H1 (cell line): ENCODE measurements around the gene MAD2L2. TPM values are rescaled to one million over a fixed set of nuclear protein-coding genes. Genes with fewer than 3 reads are reported as not detected.

Experiments used
- CTCF ChIA-PET: fragments of 300-600 bp; sonication (Branson Sonifier 250); formaldehyde crosslinking; loops from one replicate; lab custom pipeline; 2021; ENCODE audit not compliant: partially characterized antibody; lab: Charles Lee
- POLR2A ChIA-PET: fragments of 300-600 bp; sonication (Branson Sonifier 250); formaldehyde crosslinking; loops from one replicate; lab custom pipeline; 2021; ENCODE audit warnings: inconsistent platforms; ENCODE audit not compliant: partially characterized antibody; lab: Charles Lee
- DNase-seq, 2 experiments: peaks; one replicate each; pipeline versions ENCODE4 v3.0.0 to v3.0.0-alpha.2; 2010 to 2022; ENCODE audit warnings: low spot score in 2 of 2, low read depth in 1 of 2, mixed read lengths in 1 of 2
- FAIRE-seq: peaks from 2 replicates; lab custom pipeline; 2011; peaks lifted over from hg19 to GRCh38; lab: Jason Lieb, UNC
- H2AFZ ChIP-seq: 2 replicates; pipeline ENCODE4 v1.8.1; 2012; ENCODE audit warnings: low read length, inconsistent platforms
- H2AK5ac ChIP-seq: 2 replicates; pipeline ENCODE4 v1.6.1; 2013; ENCODE audit warnings: low read depth, low read length
- H2BK120ac ChIP-seq: replicated peaks from 2 replicates; pipeline ENCODE3; 2013; ENCODE audit warnings: low read depth, low read length, inconsistent platforms
- H2BK12ac ChIP-seq: 2 replicates; pipeline ENCODE4 v1.6.1; 2013; ENCODE audit warnings: low read depth, low read length
- H2BK15ac ChIP-seq: 2 replicates; pipeline ENCODE4 v1.6.1; 2013; ENCODE audit warnings: low read length
- H2BK20ac ChIP-seq: 2 replicates; pipeline ENCODE4 v1.6.1; 2013; ENCODE audit warnings: low read length
- H2BK5ac ChIP-seq: 2 replicates; pipeline ENCODE4 v1.6.1; 2013; ENCODE audit warnings: low read depth, low read length
- H3K14ac ChIP-seq: 2 replicates; pipeline ENCODE4 v1.6.1; 2013; ENCODE audit warnings: inconsistent platforms; ENCODE audit not compliant: insufficient read length
- H3K18ac ChIP-seq: 2 replicates; pipeline ENCODE4 v1.6.1; 2013; ENCODE audit warnings: low read length; ENCODE audit errors: extremely low read depth
- H3K23ac ChIP-seq: 2 replicates; pipeline ENCODE4 v1.6.1; 2013; ENCODE audit warnings: inconsistent platforms; ENCODE audit not compliant: insufficient read length
- H3K23me2 ChIP-seq: 2 replicates; pipeline ENCODE4 v1.6.1; 2013; ENCODE audit warnings: low read depth, low read length
- H3K27ac ChIP-seq: 2 replicates; pipeline ENCODE4 v1.6.1; 2011; ENCODE audit warnings: low read depth, low read length, inconsistent platforms
- H3K27me3 ChIP-seq, 4 experiments: replicated peaks in 1 of 4; 1 replicate in 1 of 4; 2 replicates in 3 of 4; pipeline versions ENCODE4 v1.6.1 to v1.8.1; 2011 to 2013; ENCODE audit warnings: low read length in 3 of 4, mild to moderate bottlenecking in 3 of 4, inconsistent platforms in 2 of 4, mixed read lengths in 2 of 4, moderate library complexity in 1 of 4; ENCODE audit not compliant: control insufficient read depth in 3 of 4, insufficient read depth in 3 of 4; ENCODE audit errors: extremely low read depth in 1 of 4
- H3K36me3 ChIP-seq, 4 experiments: 2 replicates each; pipeline versions ENCODE4 v1.6.1 to v1.8.1; 2011 to 2013; ENCODE audit warnings: mild to moderate bottlenecking in 4 of 4, low read length in 3 of 4, moderate library complexity in 2 of 4, control low read depth in 1 of 4, inconsistent platforms in 1 of 4; ENCODE audit not compliant: insufficient read depth in 4 of 4, control insufficient read depth in 2 of 4
- H3K4ac ChIP-seq: replicated peaks from 2 replicates; pipeline ENCODE3; 2013; ENCODE audit warnings: low read length, low read depth, mixed read lengths, inconsistent platforms; ENCODE audit not compliant: insufficient read length
- H3K4me1 ChIP-seq, 4 experiments: replicated peaks in 1 of 4; 1 replicate in 1 of 4; 2 replicates in 3 of 4; pipeline versions ENCODE4 v1.6.1 to v1.8.1; 2011 to 2013; ENCODE audit warnings: low read length in 3 of 4, inconsistent platforms in 2 of 4, mixed read lengths in 1 of 4; ENCODE audit not compliant: insufficient read depth in 4 of 4, control insufficient read depth in 3 of 4
- H3K4me2 ChIP-seq, 2 experiments: 2 replicates each; pipeline versions ENCODE4 v1.6.1 to v1.8.1; 2011 to 2013; ENCODE audit warnings: low read depth in 2 of 2, low read length in 2 of 2, control low read depth in 1 of 2, inconsistent platforms in 1 of 2, mild to moderate bottlenecking in 1 of 2; ENCODE audit not compliant: insufficient read depth in 1 of 2
- H3K4me3 ChIP-seq, 4 experiments: fragments of 200-600, 300-600 bp in 1 of 4; sonication (generic), shearing (Covaris generic), sonication (Bioruptor Twin) in 1 of 4; 2 replicates each; pipeline versions ENCODE4 v1.5.1 to v1.8.1; 2011 to 2016; ENCODE audit warnings: low read length in 4 of 4, low read depth in 3 of 4, control low read depth in 2 of 4, inconsistent platforms in 2 of 4, mild to moderate bottlenecking in 2 of 4, mixed read lengths in 1 of 4, moderate library complexity in 1 of 4; ENCODE audit not compliant: insufficient read depth in 2 of 4; ENCODE audit errors: extremely low read depth in 1 of 4
- H3K56ac ChIP-seq: replicated peaks from 2 replicates; pipeline ENCODE3; 2013; ENCODE audit warnings: low read depth, mild to moderate bottlenecking, mixed read lengths, low read length, inconsistent platforms; ENCODE audit not compliant: insufficient read length
- H3K79me1 ChIP-seq: 2 replicates; pipeline ENCODE4 v1.6.1; 2013; ENCODE audit warnings: low read depth, low read length, control low read depth
- H3K79me2 ChIP-seq, 2 experiments: 2 replicates each; pipeline versions ENCODE4 v1.6.1 to v1.8.1; 2012 to 2013; ENCODE audit warnings: low read length in 2 of 2, mild to moderate bottlenecking in 2 of 2, inconsistent platforms in 1 of 2; ENCODE audit not compliant: insufficient read depth in 2 of 2, control insufficient read depth in 1 of 2
- H3K9ac ChIP-seq, 4 experiments: replicated peaks in 1 of 4; 1 replicate in 1 of 4; 2 replicates in 3 of 4; pipeline versions ENCODE4 v1.6.1 to v1.8.1; 2011 to 2013; ENCODE audit warnings: low read depth in 3 of 4, low read length in 3 of 4, control low read depth in 2 of 4, mild to moderate bottlenecking in 2 of 4, moderate library complexity in 2 of 4, inconsistent platforms in 1 of 4; ENCODE audit errors: extremely low read depth in 1 of 4
- H3K9me3 ChIP-seq, 2 experiments: 2 replicates each; pipeline versions ENCODE4 v1.6.1 to v1.8.1; 2012 to 2013; ENCODE audit warnings: mild to moderate bottlenecking in 2 of 2, moderate library complexity in 2 of 2, control low read depth in 1 of 2, inconsistent platforms in 1 of 2, low read depth in 1 of 2, low read length in 1 of 2, mixed read lengths in 1 of 2; ENCODE audit not compliant: insufficient read depth in 2 of 2
- H4K20me1 ChIP-seq, 2 experiments: replicated peaks in 1 of 2; 2 replicates each; pipeline versions ENCODE3 to v1.8.1; 2011 to 2013; ENCODE audit warnings: inconsistent platforms in 2 of 2, low read length in 2 of 2, mild to moderate bottlenecking in 1 of 2; ENCODE audit not compliant: insufficient read depth in 2 of 2, control insufficient read depth in 1 of 2
- H4K5ac ChIP-seq: 2 replicates; pipeline ENCODE4 v1.6.1; 2013; ENCODE audit warnings: low read length, low read depth, mixed read lengths, inconsistent platforms; ENCODE audit not compliant: insufficient read length
- H4K8ac ChIP-seq: 2 replicates; pipeline ENCODE4 v1.8.0; 2013; ENCODE audit warnings: mild to moderate bottlenecking, moderate library complexity, low read length, inconsistent platforms; ENCODE audit not compliant: insufficient read depth; ENCODE audit errors: extremely low read depth
- H4K91ac ChIP-seq: replicated peaks from 2 replicates; pipeline ENCODE3; 2013; ENCODE audit warnings: low read length, mixed read lengths, inconsistent platforms; ENCODE audit not compliant: insufficient read length
- BACH1 ChIP-seq: IDR thresholded peaks from 2 replicates; pipeline ENCODE4 v1.6.1; 2012; ENCODE audit warnings: low read length, improper control_type of control experiment
- GABPA ChIP-seq: IDR thresholded peaks from 2 replicates; pipeline ENCODE4 v1.6.1; 2011; ENCODE audit warnings: mild to moderate bottlenecking, low read length, moderate library complexity, borderline replicate concordance; ENCODE audit not compliant: insufficient read depth
- HDAC2 ChIP-seq, 2 experiments: fragments of 300-600 bp in 1 of 2; sonication (generic) in 1 of 2; IDR thresholded peaks; 2 replicates each; pipeline ENCODE4 v1.6.1; 2011 to 2012; ENCODE audit warnings: low read depth in 2 of 2, low read length in 2 of 2, mild to moderate bottlenecking in 2 of 2, moderate library complexity in 2 of 2, borderline replicate concordance in 1 of 2, inconsistent platforms in 1 of 2
- KDM4A ChIP-seq: IDR thresholded peaks from one replicate; pipeline ENCODE4 v1.7.1; 2012; ENCODE audit warnings: low read depth, mild to moderate bottlenecking, moderate library complexity, low read length, inconsistent platforms; ENCODE audit not compliant: severe bottlenecking
- POLR2A ChIP-seq, 2 experiments: IDR thresholded peaks; 1 replicate in 1 of 2; 2 replicates in 1 of 2; pipeline ENCODE4 v1.6.1; 2011; ENCODE audit warnings: low read depth in 2 of 2, low read length in 2 of 2, mild to moderate bottlenecking in 2 of 2; ENCODE audit errors: control extremely low read depth in 1 of 2
- POLR2AphosphoS5 ChIP-seq: IDR thresholded peaks from 2 replicates; pipeline ENCODE4 v1.6.1; 2011; ENCODE audit warnings: low read depth, low read length
- RBBP5 ChIP-seq: IDR thresholded peaks from 2 replicates; pipeline ENCODE4 v1.7.1; 2012; ENCODE audit warnings: low read depth, mild to moderate bottlenecking, inconsistent platforms, low read length, moderate library complexity, borderline replicate concordance
- SAP30 ChIP-seq: fragments of 300-600 bp; sonication (generic); IDR thresholded peaks from 2 replicates; pipeline ENCODE4 v1.7.1; 2012; ENCODE audit warnings: low read length, moderate library complexity, mild to moderate bottlenecking, inconsistent platforms; ENCODE audit not compliant: insufficient read depth, insufficient replicate concordance
- SIRT6 ChIP-seq: IDR thresholded peaks from one replicate; pipeline ENCODE4 v1.7.1; 2012; ENCODE audit warnings: low read length, inconsistent platforms
- SUZ12 ChIP-seq: fragments of 200-600 bp; sonication (generic); IDR thresholded peaks from 2 replicates; pipeline ENCODE4 v1.6.1; 2012; ENCODE audit warnings: mild to moderate bottlenecking, inconsistent platforms, low read length, moderate library complexity, mixed read lengths
- TAF1 ChIP-seq: IDR thresholded peaks from 2 replicates; pipeline ENCODE4 v1.6.1; 2011; ENCODE audit warnings: mild to moderate bottlenecking, low read depth, low read length
- TCF12 ChIP-seq: IDR thresholded peaks from 2 replicates; pipeline ENCODE4 v1.6.1; 2011; ENCODE audit warnings: low read depth, mild to moderate bottlenecking, low read length
- WGBS, 2 experiments: shearing (Covaris generic) in 1 of 2; methylation state at CpG; one replicate each; pipeline versions ENCODE4 v1.1.6 to v1.1.7; 2013 to 2015; ENCODE audit warnings: low lambda C conversion rate in 2 of 2, mixed read lengths in 2 of 2, inconsistent platforms in 1 of 2, low coverage in 1 of 2, missing lambda C conversion rate in 1 of 2; ENCODE audit not compliant: insufficient replicate concordance in 2 of 2, insufficient coverage in 1 of 2, insufficient read length in 1 of 2; ENCODE audit errors: extremely low coverage in 1 of 2, missing lambda C conversion rate in 1 of 2; 5-methylcytosine and 5-hydroxymethylcytosine counted together
- polyA plus RNA-seq, 7 experiments: library from polyadenylated mRNA; depleted of rRNA in 3 of 7; stranded (reverse) in 5 of 7; unstranded in 2 of 7; fragments of >200 nt in 5 of 7; fragments of 200-250 nt in 2 of 7; gene quantifications; 1 replicate in 5 of 7; 2 replicates in 1 of 7; 4 replicates in 1 of 7; pipeline versions ENCODE4 v1.2.1 to v1.2.3, GENCODE V29; 2011 to 2013; ENCODE audit warnings: missing spikeins in 2 of 7, mixed read lengths in 2 of 7
- total RNA-seq: library from RNA; stranded (reverse); fragmentation: NEBNext Ultra II Directional; extraction: Animal tissue kit (Norgen Biotek cat#: 25700); gene quantifications from 2 replicates; pipeline ENCODE4 v1.2.1, GENCODE V29; 2021

The MAD2L2 gene
- total and polyA plus RNA-seq, 2 of the 8 experiments (the other 6 are each of a cell fraction or from before 2014, with no cell fraction given): 310 to 469 TPM

DNA sequence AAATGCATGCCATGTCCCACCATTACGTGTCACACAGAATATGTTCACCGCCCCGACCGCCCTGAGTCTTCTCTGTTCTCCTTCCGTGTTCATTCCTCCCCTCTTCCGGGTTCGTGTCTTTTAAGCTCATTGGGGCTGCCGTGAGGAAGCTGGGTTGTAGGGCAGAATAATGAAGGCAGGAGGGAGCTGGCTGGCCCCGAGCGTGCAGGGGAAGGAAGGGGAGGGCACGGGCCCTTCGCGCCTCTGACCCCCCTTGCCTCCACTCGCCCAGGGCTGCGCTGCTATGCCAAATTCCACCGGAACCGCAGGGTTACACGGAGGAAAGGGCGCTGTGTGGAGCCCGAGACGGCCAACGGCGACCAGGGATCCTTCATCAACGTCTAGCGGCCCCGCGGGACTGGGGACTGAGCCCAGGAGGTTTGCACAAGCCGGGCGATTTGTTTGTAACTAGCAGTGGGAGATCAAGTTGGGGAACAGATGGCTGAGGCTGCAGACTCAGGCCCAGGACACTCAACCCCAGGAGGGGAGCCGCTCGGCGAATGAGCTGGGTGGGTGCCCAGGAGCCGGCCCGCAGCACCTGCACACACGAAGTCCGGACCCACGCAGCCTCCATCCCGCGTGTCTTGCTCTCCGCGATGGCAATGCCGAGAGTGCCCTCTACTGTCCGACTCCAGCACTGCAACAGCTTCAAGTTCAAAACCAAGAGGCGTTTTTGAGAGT lies 38.5 kb upstream of the MAD2L2 start:
- Histone ChIP-seq H3K9ac (no peak overlapping the region; a peak in 1 of 7 replicates), H3K18ac (peak overlapping the region; percentile 81)
- 37% methylated on average over 44 of the region's 44 CpGs; no CpG with 5 or more reads in 1 of the 2 experiments for WGBS, 2 experiments
- TF ChIP-seq HDAC2 (IDR thresholded peaks at IDR 0.05; ENCODE audit: borderline replicate concordance in 1 of 2, low read depth in 2 of 2, low read length in 2 of 2) (peak in 1 of 2 experiments; percentile 69; a peak in 1 of 4 replicates), POLR2A (IDR thresholded peaks at IDR 0.05; ENCODE audit: control extremely low read depth in 1 of 2, low read depth in 2 of 2, low read length in 2 of 2) (no peak), KDM4A (no peak), TCF12 (no peak), SIRT6 (no peak), GABPA (0 out of 2 replicates have a peak, but pooled peaks have one; percentile 7), RBBP5 (no peak), TAF1 (no peak), POLR2AphosphoS5 (no peak), SUZ12 (no peak), SAP30 (no peak), BACH1 (peak; percentile 79)

More for the DNA sequence above, 38.5 kb upstream of the MAD2L2 start:
- Histone ChIP-seq H2BK120ac (no peak overlapping the region), H3K9me3 (no peaks in the 10 kb centered on the region), H3K4me1 (no peaks in the 10 kb centered on the region), H3K56ac (no peak overlapping the region), H2BK12ac (no peak overlapping the region; the same call in 1 of the 2 replicates), H3K36me3 (no peaks in the 10 kb centered on the region), H3K4ac (peak overlapping the region; percentile 74), H2AK5ac (no peak overlapping the region), H3K14ac (no peak overlapping the region), H2BK15ac (no peak overlapping the region), H3K79me2 (no peaks in the 10 kb centered on the region), H3K4me3 (peak overlapping the region in 2 of 4 experiments; percentile 23 to 46; a peak in 3 of 8 replicates), H3K23me2 (no peaks in the 10 kb centered on the region), H4K20me1 (peaks cover 0 to 3% of the 10 kb centered on the region in 2 experiments), H3K79me1 (no peaks in the 10 kb centered on the region), H2BK20ac (no peak overlapping the region), H2AFZ (no peak overlapping the region; the same call in 1 of the 2 replicates), H4K5ac (no peak overlapping the region), H4K8ac (peak overlapping the region; percentile 58; the same call in 1 of the 2 replicates), H3K4me2 (peak overlapping the region; percentile 1 to 58; a peak in 3 of 4 replicates), H3K23ac (no peak overlapping the region), H4K91ac (peak overlapping the region; percentile 72), H2BK5ac (peak overlapping the region; percentile 64; the same call in 1 of the 2 replicates), H3K27ac (no peak overlapping the region), H3K27me3 (no peaks in the 10 kb centered on the region)
- peak in 1 of 2 experiments; percentile 91 for DNase-seq
- POLR2A ChIA-PET: interaction anchor here (0.8 to 3.8 kb wide), 19 partner anchors 10 to 66 kb away, joined by 3 to 22 read pairs (median 6); partner anchors contain the start of genes AGTRAP, DRAXIN, FBXO44 and FBXO6
- peak; percentile 94 for FAIRE-seq
- CTCF ChIA-PET: interaction anchor here (0.6 to 3.4 kb wide), 39 partner anchors 9 to 190 kb away, joined by 3 to 58 read pairs (median 8); partner anchors contain the start of genes AGTRAP, FBXO2, FBXO44 and FBXO6
